GM21723 (cell line): ENCODE data around the gene MEX3D.

ENCODE experiments used
- ATAC-seq: cut with Tn5 transposase; IDR thresholded peaks from one replicate; pipeline ENCODE4 v1.9.1; 2021; ENCODE audit warnings: mild to moderate bottlenecking, moderate library complexity; ENCODE audit not compliant: unreplicated experiment

MEX3D gene

GRCh38 chr19:1598777-1599459 is 30.8 kb upstream of the MEX3D start:
- no peak for ATAC-seq

GRCh38 chr19:1593501-1593772 is 25.3 kb upstream of the MEX3D start:
- ATAC-seq: no peak

GRCh38 chr19:1592755-1593500 is 24.8 kb upstream of the MEX3D start, which contains the start of gene MBD3:
Gene MBD3, minus strand, starts transcription at chr19:1592865. Its CDS starts 234 bp downstream, at chr19:1592631.
- ATAC-seq: peak; percentile 50

GRCh38 chr19:1592024-1592754 is 24.1 kb upstream of the MEX3D start:
- ATAC-seq: peak; percentile 64

DNA sequence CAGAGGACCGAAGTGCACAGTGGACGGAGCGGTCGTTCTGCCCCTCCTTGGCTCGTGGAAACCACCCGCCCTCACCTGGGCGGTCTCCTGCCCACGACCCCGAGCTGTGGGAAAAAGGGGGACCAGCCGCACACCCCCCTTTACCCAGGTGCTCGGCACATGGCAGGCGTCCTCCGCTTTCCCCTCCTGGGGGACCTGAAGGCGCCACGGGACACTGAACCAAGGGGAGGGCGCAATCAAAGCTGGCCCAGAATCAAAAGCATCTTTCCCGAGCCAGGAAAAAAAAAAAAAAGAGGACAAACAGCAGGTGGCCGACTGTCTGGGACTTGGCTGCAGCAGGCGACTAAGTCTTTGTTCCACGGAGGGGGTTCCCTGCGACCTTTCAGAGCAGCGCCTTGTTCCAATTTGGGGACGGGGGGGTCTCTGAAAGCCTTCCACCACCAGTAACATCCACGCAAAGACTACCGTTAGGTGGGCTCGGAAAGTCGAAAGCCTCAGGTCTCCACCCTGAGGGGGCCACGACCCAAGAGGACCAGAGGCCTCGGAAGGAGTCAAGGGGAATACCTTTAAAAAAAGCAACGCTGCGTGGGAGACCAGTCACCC is 23.4 kb upstream of the MEX3D start:
- no peak for ATAC-seq

DNA sequence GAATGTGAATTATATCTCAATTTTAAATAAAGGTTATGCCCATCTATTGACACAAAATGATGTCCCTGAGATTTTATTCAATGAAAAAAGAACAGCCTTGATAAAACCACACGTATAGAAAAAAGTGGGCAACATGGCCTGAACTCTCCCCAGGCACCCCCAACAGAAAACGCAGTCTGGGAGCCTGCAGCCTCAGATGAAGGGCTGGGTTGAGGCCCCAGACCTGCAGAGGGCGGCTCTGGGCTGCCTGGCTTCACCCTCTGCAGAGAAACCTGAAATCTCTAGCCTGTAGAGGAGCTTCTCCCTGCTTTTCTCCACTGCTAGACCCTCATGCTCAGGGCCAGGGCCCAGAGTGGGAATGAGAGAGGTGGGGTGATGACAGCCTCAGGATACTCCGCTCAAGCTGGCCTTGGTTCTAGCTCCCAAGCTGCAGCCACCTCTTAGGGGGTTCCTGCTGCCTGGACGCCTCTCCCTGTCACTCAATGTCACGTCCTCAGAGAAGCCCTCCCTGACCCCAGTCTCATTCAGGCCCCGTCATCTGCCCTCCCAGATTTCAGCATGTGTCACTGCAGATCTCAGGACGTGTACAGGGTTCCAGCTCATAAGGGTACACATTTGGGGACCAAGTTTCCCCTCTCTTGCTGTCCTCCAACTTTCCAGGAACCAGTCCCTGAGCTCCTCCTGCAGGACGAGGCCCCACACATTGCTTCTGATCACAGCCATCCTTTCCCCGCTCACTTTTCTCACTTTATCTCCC is 22.7 kb upstream of the MEX3D start:
- ATAC-seq: no peak

GRCh38 chr19:1587872-1588271 is 19.7 kb upstream of the MEX3D start:
- ATAC-seq: no peak

- no peak for ATAC-seq
These were observed 17.1 kb upstream of the MEX3D start for GRCh38 chr19:1585243-1585580.

DNA sequence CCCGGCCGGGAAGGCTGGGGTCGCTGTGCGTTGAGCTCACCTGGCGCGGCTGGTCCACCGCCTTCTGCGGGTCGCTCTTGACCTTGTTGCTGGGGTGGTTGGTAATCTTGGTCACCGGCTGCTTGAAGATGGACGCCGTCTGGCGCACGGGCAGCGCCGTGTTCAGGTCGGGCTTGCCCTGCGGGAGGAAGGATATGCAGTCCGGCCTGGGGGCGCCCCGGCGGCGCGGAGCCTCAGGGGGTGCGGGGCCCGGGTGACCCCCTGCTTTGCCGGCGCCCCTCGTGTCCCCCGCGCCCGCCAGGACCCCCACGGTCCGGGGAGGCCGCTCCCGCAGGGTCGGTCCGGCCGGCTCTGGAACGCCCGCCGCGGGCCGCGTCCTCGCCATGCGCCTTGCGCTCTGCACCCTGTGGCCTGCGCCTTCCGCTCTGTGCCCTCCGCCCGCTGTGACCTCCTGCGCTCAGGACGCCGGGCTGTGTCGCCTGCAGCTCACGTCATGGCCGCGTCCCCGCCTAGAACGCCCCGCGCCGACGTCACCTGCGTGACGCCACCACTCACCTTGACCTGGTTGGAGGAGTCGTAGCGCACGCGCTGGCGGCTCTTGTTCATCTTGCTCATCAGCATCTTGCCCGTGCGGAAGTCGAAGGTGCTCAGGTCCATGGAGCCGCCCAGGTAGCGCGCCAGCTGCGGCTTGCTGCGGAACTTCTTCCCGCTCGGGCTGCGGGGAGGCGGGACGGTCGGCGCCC is 16.5 kb upstream of the MEX3D start:
- no peak for ATAC-seq

GRCh38 chr19:1582201-1582600 is 14.1 kb upstream of the MEX3D start:
- ATAC-seq: no peak

DNA sequence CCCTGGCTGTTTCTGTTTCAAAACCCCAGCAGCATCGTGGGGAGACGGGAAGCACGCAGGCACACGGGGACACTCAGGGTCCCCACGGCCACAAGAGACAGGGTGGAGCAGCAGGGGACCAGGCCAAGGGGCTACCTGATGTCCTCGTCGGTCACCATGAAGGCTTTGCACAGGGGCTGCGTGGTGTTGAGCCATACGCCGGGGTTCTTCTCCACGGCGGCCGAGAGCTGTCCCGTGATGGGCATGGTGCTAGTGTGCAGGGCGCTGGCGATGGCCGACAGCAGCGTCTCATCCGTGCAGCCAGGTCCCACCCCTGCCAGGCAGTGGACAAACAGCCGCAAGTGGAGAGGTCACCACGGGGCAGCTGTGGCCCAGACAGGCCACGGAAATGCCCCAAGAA is 12.8 kb upstream of the MEX3D start:
- ATAC-seq: no peak

GRCh38 chr19:1580382-1580781 is 12.3 kb upstream of the MEX3D start:
- ATAC-seq: no peak

DNA sequence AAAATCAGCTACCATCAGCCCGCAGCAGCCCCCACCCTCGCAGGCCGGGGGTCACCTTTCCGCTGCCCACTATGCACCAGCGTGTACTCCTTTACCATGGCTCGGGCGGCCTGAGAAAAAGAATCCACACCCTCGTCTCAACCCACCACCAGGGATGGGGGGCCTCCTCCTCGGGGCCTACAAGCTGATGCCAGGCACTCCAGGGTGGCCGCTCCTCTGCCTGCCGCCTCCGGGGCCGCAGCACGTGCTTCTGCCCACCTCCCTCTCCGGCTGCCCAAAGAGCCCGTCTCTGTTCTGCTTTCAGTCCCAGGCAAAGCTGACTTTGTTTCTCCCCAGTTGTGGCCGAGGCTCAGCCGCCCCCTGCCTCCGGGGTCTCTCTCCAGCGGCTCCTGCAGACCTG is 11.1 kb upstream of the MEX3D start:
- ATAC-seq: no peak

GRCh38 chr19:1577929-1578618 is 9.9 kb upstream of the MEX3D start:
- no peak for ATAC-seq

- ATAC-seq: no peak
These were observed 9.2 kb upstream of the MEX3D start for GRCh38 chr19:1577090-1577928.

DNA sequence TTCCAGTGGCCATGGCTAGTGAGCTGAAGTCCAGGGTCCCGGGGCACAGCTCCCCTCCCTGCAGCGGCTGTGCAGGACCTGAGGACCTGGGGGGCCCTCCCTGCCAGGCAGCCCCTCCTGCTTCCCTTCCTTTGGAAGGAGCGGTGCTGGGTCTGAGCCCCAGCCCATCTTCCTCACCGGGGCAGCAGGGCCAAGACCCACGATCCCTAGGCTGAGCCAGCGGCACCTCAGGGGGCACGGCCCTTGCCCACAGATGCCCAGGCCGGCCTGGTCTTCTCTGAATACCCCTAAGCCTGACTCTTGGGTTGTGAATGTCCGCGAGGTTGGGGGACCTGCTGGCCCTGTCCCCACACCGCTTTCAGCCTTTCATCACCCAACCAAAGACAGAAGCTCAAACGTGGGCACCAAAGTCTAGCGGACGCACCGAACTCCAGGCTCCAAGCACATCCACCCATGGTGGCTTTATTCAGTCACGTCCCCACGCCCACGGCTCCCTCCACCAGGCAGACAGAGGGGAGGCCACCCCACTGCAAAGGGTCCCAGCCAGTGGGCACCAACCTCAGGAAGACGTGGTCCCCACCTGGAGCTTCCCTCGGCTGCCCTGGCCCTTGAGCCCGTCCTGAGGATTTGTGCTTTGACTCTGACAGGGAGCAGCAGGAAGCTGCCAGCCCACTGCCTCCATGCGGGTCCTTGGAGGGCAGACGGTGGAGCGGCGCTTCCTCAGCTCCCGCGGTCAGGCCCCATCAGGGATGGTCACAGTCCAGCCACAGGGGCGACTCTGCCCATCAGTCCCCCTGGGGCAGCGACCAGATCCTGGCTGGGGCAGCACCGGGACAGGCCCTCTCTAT is 8.3 kb upstream of the MEX3D start:
- ATAC-seq: no peak

GRCh38 chr19:1575323-1576241 is 7.5 kb upstream of the MEX3D start:
- ATAC-seq: no peak
